SK-N-MC (cell line): ENCODE results near the gene HIGD1C.

Experiments used
- DNase-seq: peaks from one replicate; pipeline ENCODE4 v3.0.0-alpha.2; 2011; ENCODE audit warnings: low read depth, low spot score
- H3K27ac ChIP-seq: fragments of 200-600 bp; sonication (generic); 2 replicates; pipeline ENCODE4 v1.5.1; 2016; ENCODE audit warnings: mixed run types
- H3K36me3 ChIP-seq: fragments of 200-600 bp; sonication (generic); 2 replicates; pipeline ENCODE4 v1.6.1; 2017; ENCODE audit warnings: antibody characterized with exemption, low read length, mixed read lengths; ENCODE audit not compliant: insufficient read depth
- H3K4me3 ChIP-seq: fragments of 200-600 bp; sonication (generic); 2 replicates; pipeline ENCODE4 v1.5.1; 2016
- H3K9ac ChIP-seq: fragments of 200-600 bp; sonication (generic); 2 replicates; pipeline ENCODE4 v1.8.0; 2017; ENCODE audit warnings: mixed run types, mixed read lengths; ENCODE audit not compliant: insufficient read length
- H3K9me3 ChIP-seq: fragments of 200-600 bp; sonication (generic); 2 replicates; pipeline ENCODE4 v1.6.1; 2017; ENCODE audit warnings: low read depth, mild to moderate bottlenecking, antibody characterized with exemption, low read length, moderate library complexity, mixed read lengths
- EZH2 ChIP-seq: fragments of 200-600 bp; sonication (generic); IDR thresholded peaks from one replicate; pipeline ENCODE4 v1.6.1; 2017; ENCODE audit warnings: antibody characterized with exemption
- FOXP2 ChIP-seq: optimal IDR thresholded peaks from 2 replicates; pipeline ENCODE3; 2011; ENCODE audit warnings: mild to moderate bottlenecking, moderate library complexity; ENCODE audit not compliant: insufficient read depth; ENCODE audit errors: extremely low read length, control extremely low read depth
- POLR2AphosphoS5 ChIP-seq: IDR thresholded peaks from 2 replicates; pipeline ENCODE4 v1.6.1; 2012; ENCODE audit warnings: mild to moderate bottlenecking, low read depth, low read length, borderline replicate concordance

Gene HIGD1C

DNA sequence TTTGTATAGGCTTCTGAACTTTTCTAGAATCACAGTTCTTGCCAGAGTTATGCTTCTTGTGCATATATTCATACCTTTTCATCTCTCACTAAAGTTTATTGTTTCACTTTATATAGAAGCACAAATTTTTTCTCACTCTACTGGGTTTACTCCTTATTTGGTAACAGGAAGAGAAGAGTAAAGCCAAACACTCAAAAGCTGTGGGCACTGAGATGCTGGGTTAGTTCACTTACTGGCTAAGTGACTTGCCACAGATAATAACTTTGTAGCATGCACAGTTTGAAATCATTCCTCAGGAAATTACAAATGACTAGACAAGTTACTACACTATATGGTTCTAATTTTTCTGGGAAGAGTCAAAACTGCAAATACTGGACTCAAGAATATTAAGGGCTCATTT is 7.8 kb downstream of the HIGD1C start:
- Histone ChIP-seq H3K9me3 (no peaks in the 10 kb centered on the region), H3K36me3 (no peaks in the 10 kb centered on the region), H3K27ac (peak overlapping the region; percentile 47; the same call in 1 of the 2 replicates), H3K9ac (no peak overlapping the region), H3K4me3 (no peak overlapping the region)
- TF ChIP-seq EZH2 (no peak), POLR2AphosphoS5 (no peak), FOXP2 (no peak)
- DNase-seq, result no peak

DNA sequence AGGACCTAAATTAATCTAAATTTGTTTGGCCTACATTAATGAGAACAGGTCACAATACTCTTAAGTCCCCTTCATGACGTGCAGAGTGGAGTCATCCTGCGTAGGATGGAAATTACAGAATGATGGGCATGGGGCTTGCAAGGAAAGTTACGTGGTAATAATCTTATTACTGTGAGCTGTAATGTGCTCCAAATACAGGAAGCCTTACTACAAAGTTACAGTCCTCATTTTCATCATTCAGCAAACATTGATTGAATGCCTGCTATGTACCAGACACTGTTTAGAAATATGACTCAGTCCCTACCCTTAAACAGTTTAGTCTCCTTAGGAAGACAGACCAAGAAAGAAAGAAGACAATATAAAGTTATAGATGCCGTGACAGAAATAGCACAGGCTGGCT is 9.4 kb downstream of the HIGD1C start:
- Histone ChIP-seq H3K4me3 (no peak overlapping the region), H3K9me3 (no peaks in the 10 kb centered on the region), H3K9ac (no peak overlapping the region), H3K27ac (no peak overlapping the region), H3K36me3 (no peaks in the 10 kb centered on the region)
- TF ChIP-seq FOXP2 (no peak), POLR2AphosphoS5 (no peak), EZH2 (no peak)
- DNase-seq, result no peak

DNA sequence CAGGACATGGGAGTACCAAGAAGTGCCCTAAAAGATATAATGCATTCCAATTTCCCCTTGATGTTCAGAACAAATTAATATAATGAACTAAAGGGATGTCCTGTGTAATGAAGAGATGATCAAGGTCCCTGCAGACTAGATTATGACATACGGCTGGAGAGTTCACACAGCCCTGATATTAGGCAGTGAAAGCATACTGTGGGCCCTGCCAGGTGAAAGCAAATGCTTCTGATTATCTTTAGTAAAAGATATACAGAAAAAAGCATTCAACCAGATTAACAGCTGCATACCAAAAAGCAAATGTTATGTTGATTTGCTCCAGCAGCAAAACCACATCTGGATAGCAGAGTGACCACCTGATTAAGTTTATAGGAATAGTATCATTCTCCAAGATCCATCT is 12.1 kb downstream of the HIGD1C start:
- DNase-seq, result no peak
- TF ChIP-seq POLR2AphosphoS5 (no peak), FOXP2 (no peak), EZH2 (no peak)
- Histone ChIP-seq H3K36me3 (no peaks in the 10 kb centered on the region), H3K9me3 (no peaks in the 10 kb centered on the region), H3K27ac (no peak overlapping the region), H3K4me3 (no peak overlapping the region), H3K9ac (no peak overlapping the region)

- no peak overlapping the region for H3K27ac ChIP-seq
- no peak overlapping the region for H3K9ac ChIP-seq
- no peaks in the 10 kb centered on the region for H3K9me3 ChIP-seq
- TF ChIP-seq EZH2, result no peak
- TF ChIP-seq POLR2AphosphoS5, result no peak
- no peak for TF ChIP-seq FOXP2
- H3K4me3 ChIP-seq, result no peak overlapping the region
- peaks cover 12% of the 10 kb centered on the region for H3K36me3 ChIP-seq
- no peak for DNase-seq
These were observed 19.6 kb downstream of the HIGD1C start for GRCh38 chr12:50971946-50972345.

GRCh38 chr12:50979369-50980052 is 27.2 kb downstream of the HIGD1C start:
- H3K27ac ChIP-seq, result no peak overlapping the region
- DNase-seq, result no peak
- TF ChIP-seq POLR2AphosphoS5 (no peak), FOXP2 (no peak), EZH2 (no peak)
- H3K4me3 ChIP-seq, result no peak overlapping the region
- no peak overlapping the region for H3K9ac ChIP-seq
- no peaks in the 10 kb centered on the region for H3K36me3 ChIP-seq
- no peaks in the 10 kb centered on the region for H3K9me3 ChIP-seq

DNA sequence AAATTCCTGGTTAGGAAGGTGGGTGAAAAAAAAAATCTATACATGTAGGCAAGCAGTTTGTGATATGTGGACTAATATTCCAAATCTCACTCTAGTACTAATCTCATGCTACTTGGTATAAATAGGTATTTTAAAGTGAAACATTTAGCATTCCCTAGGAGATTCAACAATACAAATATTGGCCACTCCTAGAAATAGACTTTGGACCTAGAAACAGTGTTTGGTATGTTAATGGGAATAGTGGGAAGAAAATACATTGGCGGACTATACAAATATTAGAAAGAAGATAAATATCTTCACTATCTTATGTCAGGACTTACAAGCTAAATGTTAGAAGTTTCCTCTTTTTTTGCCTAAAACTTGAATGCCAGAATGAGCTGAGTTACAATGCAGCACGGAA is 28.2 kb downstream of the HIGD1C start:
- TF ChIP-seq POLR2AphosphoS5 (no peak), FOXP2 (no peak), EZH2 (no peak)
- no peaks in the 10 kb centered on the region; the same call in 1 of the 2 replicates for H3K36me3 ChIP-seq
- no peak overlapping the region for H3K9ac ChIP-seq
- H3K27ac ChIP-seq, result no peak overlapping the region
- no peaks in the 10 kb centered on the region for H3K9me3 ChIP-seq
- DNase-seq, result no peak
- H3K4me3 ChIP-seq, result no peak overlapping the region

GRCh38 chr12:50981319-50982239 is 29.2 kb downstream of the HIGD1C start:
- DNase-seq, result no peak
- no peaks in the 10 kb centered on the region for H3K9me3 ChIP-seq
- H3K36me3 ChIP-seq, result peaks cover 1% of the 10 kb centered on the region; the same call in 1 of the 2 replicates
- H3K4me3 ChIP-seq, result no peak overlapping the region
- H3K9ac ChIP-seq, result no peak overlapping the region
- no peak overlapping the region for H3K27ac ChIP-seq
- TF ChIP-seq POLR2AphosphoS5, result no peak
- no peak for TF ChIP-seq FOXP2
- TF ChIP-seq EZH2, result no peak

DNA sequence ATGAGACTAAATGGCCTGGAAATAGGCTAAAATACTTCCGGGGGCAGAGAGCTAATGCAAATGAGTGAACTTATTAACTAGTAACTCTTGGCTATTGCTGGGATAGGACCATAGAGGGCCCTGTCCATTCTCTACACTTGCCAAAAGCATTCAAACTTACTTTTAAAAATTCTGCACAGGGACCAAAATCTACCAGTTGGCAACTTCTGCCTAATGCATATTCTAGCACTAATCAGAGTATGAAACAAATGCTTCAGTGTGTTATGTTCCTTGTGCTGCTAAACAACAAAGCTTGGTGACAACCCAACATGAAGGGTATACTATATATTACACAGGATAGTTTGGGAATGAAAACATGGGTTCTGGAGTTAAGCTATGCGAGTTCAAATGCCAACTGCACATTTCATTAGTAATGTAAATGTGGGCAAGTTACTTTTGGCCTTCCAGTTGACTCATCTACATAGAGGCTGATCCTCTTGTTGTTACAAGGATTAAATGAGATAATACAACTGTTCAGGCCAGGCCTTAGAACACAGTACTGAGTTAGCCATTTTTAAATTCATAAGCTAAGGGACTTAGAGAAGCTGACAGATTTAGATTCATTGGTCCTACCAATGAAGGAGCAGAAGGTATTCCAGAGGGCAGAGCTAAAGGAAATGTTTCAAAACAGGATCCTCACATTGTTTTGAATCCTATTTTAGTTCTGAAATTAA is 32.4 kb downstream of the HIGD1C start:
- TF ChIP-seq POLR2AphosphoS5 (no peak), FOXP2 (no peak)
- Histone ChIP-seq H3K4me3 (no peak overlapping the region), H3K9ac (peak overlapping the region; percentile 1)

More for the DNA sequence above, 32.4 kb downstream of the HIGD1C start:
- Histone ChIP-seq H3K9me3 (no peaks in the 10 kb centered on the region), H3K27ac (no peak overlapping the region), H3K36me3 (peaks cover 19% of the 10 kb centered on the region)
- no peak for DNase-seq
